Activated CD8-positive, alpha-beta T cell treated with anti-CD3 and anti-CD28 coated beads, Interleukin-2, amount 10 ng/mL, durations not matched to agents 7 days and 5 days (primary cell): ENCODE results near the gene TUBA4B. TPM values are rescaled to one million over a fixed set of nuclear protein-coding genes. Genes with fewer than 3 reads are reported as not detected.
"Not testable (repeated sequence)": the region's sequence is repeated elsewhere in the genome, so short reads cannot be mapped to it uniquely, and the experiment has no call there.

Source experiments
- ATAC-seq: fragments of 150-1000 bp; cut with Tn5 transposase; one replicate; pipeline ENCODE4 v1.10.0; 2021; ENCODE audit warnings: moderate library complexity
- CTCF ChIA-PET: fragments of 350-600 bp; sonication (Branson Sonifier 250); formaldehyde crosslinking; loops from one replicate; lab custom pipeline; 2021; ENCODE audit warnings: antibody characterized with exemption; lab: Charles Lee
- POLR2A ChIA-PET: fragments of 350-600 bp; sonication (Branson Sonifier 250); formaldehyde crosslinking; loops from one replicate; lab custom pipeline; 2021; ENCODE audit warnings: antibody characterized with exemption; lab: Charles Lee
- DNase-seq: peaks from one replicate; pipeline ENCODE4 v3.0.0-alpha.2; 2020
- H3K27ac Mint-ChIP-seq: one replicate; pipeline ENCODE4 v1.8.0; 2021; ENCODE audit warnings: mild to moderate bottlenecking, mixed read lengths
- H3K27me3 Mint-ChIP-seq: one replicate; pipeline ENCODE4 v1.8.0; 2021; ENCODE audit warnings: low read depth, mixed read lengths
- H3K36me3 Mint-ChIP-seq: one replicate; pipeline ENCODE4 v1.8.0; 2021; ENCODE audit warnings: low read depth, mixed read lengths
- H3K4me1 Mint-ChIP-seq: one replicate; pipeline ENCODE4 v1.8.0; 2021; ENCODE audit warnings: low read depth, mixed read lengths
- H3K4me3 Mint-ChIP-seq: one replicate; pipeline ENCODE4 v1.8.0; 2021; ENCODE audit warnings: mild to moderate bottlenecking, mixed read lengths
- H3K9me3 Mint-ChIP-seq: one replicate; pipeline ENCODE4 v1.8.0; 2022; ENCODE audit warnings: mixed read lengths; ENCODE audit not compliant: insufficient read depth
- total RNA-seq, 2 experiments: library from RNA; stranded (reverse); gene quantifications; one replicate each; pipeline ENCODE4 v1.2.3, GENCODE V29; 2021

The TUBA4B gene
- total RNA-seq, 2 experiments from 2014 or later = not detected

DNA sequence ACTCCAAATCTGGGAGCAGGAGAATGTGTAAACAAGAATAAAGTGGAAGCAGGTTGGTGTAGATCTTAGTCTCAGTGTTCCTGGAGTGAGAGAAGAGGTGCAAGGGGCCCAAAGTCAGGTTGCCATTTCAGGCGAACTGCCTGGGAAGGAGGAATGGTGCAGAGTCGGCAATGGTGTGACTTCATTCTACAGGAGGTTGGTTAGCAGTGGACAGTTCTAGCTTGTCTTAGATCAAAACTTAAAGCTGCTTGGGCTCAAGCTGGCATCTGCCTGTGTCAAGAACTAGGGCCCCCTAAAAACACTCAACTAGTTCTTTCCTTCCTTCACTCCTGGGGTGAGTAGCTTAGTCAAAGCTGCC lies 4.2 kb upstream of the TUBA4B start:
- no peaks in the 10 kb centered on the region for H3K27me3 Mint-ChIP-seq
- H3K4me1 Mint-ChIP-seq = peaks cover 77% of the 10 kb centered on the region
- DNase-seq (no peak), ATAC-seq (no peak)
- H3K4me3 Mint-ChIP-seq = peak overlapping the region; percentile 99
- ChIA-PET POLR2A (interaction anchor here (0.8 to 3.6 kb wide), 10 partner anchors 10 to 72 kb away, joined by 3 to 30 read pairs (median 6); partner anchors contain the start of genes ABCB6, ANKZF1, ATG9A and CNPPD1), CTCF (interaction anchor here (0.9 to 6.3 kb wide), 13 partner anchors 10 to 89 kb away, joined by 3 to 65 read pairs (median 5); partner anchors contain the start of genes ANKZF1, ATG9A, DNAJB2 and SLC23A3)
- peak overlapping the region; percentile 100 for H3K27ac Mint-ChIP-seq
- no peaks in the 10 kb centered on the region for H3K9me3 Mint-ChIP-seq
- H3K36me3 Mint-ChIP-seq = peaks cover 71% of the 10 kb centered on the region

DNA sequence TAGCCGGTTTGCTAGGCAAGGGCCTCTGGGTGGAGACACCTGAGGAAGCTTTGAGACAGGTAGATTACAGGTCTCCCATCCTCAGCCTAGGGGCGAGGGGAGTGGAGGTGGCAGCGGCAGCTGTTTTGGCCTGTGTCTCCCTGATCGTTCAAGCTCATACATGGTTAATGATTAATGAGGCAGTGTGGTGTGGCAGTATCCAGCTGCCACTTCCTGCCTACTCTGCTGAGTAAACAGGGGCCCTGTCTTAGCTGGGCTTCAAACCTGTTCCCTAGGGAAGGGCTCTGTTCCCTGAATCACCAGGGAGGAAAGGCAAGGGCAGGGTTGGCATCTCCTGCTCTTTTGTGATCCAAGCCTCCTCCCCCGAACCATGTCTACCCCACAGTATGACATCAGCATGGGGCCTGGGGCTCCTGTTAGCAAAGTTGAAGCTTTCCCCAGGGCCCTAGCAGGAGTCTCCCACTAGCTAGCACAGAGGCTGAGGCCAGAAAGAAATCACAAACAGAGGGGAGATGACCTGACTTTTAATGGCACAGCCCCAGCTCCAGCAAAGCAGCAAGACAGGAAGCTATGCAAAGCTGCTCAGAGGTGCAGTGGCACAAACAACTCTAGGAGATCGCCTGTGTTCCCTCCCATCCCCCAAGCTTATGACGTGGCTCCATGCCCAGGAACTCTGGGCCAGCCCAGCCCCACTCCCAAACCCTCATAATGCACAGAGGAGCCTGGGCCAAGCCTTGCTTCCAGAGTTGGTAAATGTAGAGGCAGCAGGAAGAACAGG lies 3.7 kb upstream of the TUBA4B start:
- H3K36me3 Mint-ChIP-seq = peaks cover 71% of the 10 kb centered on the region
- CTCF ChIA-PET = interaction anchor here (0.9 to 6.3 kb wide), 12 partner anchors 10 to 539 kb away, joined by 3 to 65 read pairs (median 5); partner anchors contain the start of genes ANKZF1, ATG9A, DNAJB2 and SLC23A3

DNA sequence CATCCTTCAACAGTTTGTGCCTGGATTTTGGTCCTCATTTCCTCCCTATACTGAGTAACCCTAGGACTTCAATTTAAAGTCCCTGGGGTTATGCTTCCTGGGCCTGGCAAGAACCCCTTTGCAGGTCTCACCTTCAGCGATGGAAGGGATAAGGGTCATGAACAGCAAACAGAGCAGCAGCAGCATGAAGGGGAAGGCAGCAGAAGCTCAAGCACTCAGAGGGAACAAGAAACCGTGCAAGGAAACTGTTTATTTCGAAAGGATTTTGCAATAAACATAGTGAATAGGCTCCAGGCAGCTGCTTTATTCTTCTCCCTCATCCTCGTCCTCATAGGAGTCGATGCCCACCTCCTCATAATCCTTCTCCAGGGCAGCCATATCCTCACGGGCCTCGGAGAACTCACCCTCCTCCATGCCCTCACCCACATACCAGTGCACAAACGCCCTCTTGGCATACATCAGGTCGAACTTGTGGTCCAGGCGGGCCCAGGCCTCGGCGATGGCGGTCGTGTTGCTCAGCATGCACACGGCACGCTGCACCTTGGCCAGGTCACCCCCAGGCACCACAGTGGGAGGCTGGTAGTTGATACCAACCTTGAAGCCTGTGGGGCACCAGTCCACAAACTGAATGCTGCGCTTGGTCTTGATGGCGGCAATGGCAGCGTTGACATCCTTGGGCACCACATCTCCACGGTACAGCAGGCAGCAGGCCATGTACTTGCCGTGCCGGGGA lies 2.8 kb upstream of the TUBA4B start:
- Mint-ChIP-seq H3K27ac (peak overlapping the region; percentile 100), H3K9me3 (no peaks in the 10 kb centered on the region), H3K4me1 (peaks cover 75% of the 10 kb centered on the region), H3K4me3 (peak overlapping the region; percentile 99), H3K36me3 (peaks cover 71% of the 10 kb centered on the region), H3K27me3 (no peaks in the 10 kb centered on the region)
- ATAC-seq (no peak), DNase-seq (peak; percentile 34)
- ChIA-PET POLR2A (interaction anchor here (0.6 to 3.6 kb wide), 9 partner anchors 10 to 90 kb away, joined by 3 to 30 read pairs (median 3); partner anchors contain the start of genes ANKZF1, ATG9A, CNPPD1 and DNAJB2), CTCF (interaction anchor here (0.7 to 6.3 kb wide), 9 partner anchors 11 to 540 kb away, joined by 3 to 65 read pairs (median 6); partner anchors contain the start of genes ANKZF1, ATG9A and DNAJB2)

More for the DNA sequence above, 3.7 kb upstream of the TUBA4B start:
- peak overlapping the region; percentile 100 for H3K27ac Mint-ChIP-seq
- ATAC-seq (no peak), DNase-seq (peak; percentile 63)
- peak overlapping the region; percentile 99 for H3K4me3 Mint-ChIP-seq
- POLR2A ChIA-PET = interaction anchor here (0.6 to 3.6 kb wide), 12 partner anchors 10 to 90 kb away, joined by 3 to 30 read pairs (median 4); partner anchors contain the start of genes ABCB6, ANKZF1, ATG9A and CNPPD1
- no peaks in the 10 kb centered on the region for H3K9me3 Mint-ChIP-seq
- no peaks in the 10 kb centered on the region for H3K27me3 Mint-ChIP-seq
- H3K4me1 Mint-ChIP-seq = peaks cover 73% of the 10 kb centered on the region

- H3K27me3 Mint-ChIP-seq = no peaks in the 10 kb centered on the region
- POLR2A ChIA-PET = interaction anchor here (0.7 to 4.6 kb wide), 5 partner anchors 10 to 75 kb away, joined by 3 to 77 read pairs (median 8); partner anchors contain the start of genes ANKZF1, ATG9A, CNPPD1 and DNAJB2
- H3K9me3 Mint-ChIP-seq = no peaks in the 10 kb centered on the region
- H3K36me3 Mint-ChIP-seq = peaks cover 63% of the 10 kb centered on the region
- CTCF ChIA-PET = interaction anchor here (0.8 to 6.2 kb wide), 6 partner anchors 22 to 81 kb away, joined by 3 to 79 read pairs (median 10); partner anchors contain the start of genes ANKZF1, ATG9A, DNAJB2 and SLC23A3
- H3K4me1 Mint-ChIP-seq = peaks cover 67% of the 10 kb centered on the region
- H3K27ac Mint-ChIP-seq = peak overlapping the region; percentile 100
- peak overlapping the region; percentile 99 for H3K4me3 Mint-ChIP-seq
- no peak for DNase-seq
- ATAC-seq = no peak
Observed at GRCh38 chr2:219251656-219252055, 1.4 kb upstream of the TUBA4B start.

GRCh38 chr2:219252084-219252483 lies 959 bp upstream of the TUBA4B start:
- ChIA-PET POLR2A (interaction anchor here (0.7 to 4.6 kb wide), 13 partner anchors 10 to 75 kb away, joined by 3 to 77 read pairs (median 6); partner anchors contain the start of genes ABCB6, ANKZF1, ATG9A and CNPPD1), CTCF (interaction anchor here (0.9 to 6.2 kb wide), 7 partner anchors 22 to 93 kb away, joined by 4 to 79 read pairs (median 10); partner anchors contain the start of genes ANKZF1, ATG9A, DNAJB2 and SLC23A3)
- Mint-ChIP-seq H3K36me3 (peaks cover 58% of the 10 kb centered on the region), H3K4me1 (peaks cover 63% of the 10 kb centered on the region), H3K9me3 (no peaks in the 10 kb centered on the region), H3K27me3 (no peaks in the 10 kb centered on the region), H3K27ac (peak overlapping the region; percentile 100), H3K4me3 (peak overlapping the region; percentile 99)
- ATAC-seq (no peak), DNase-seq (peak; percentile 46)

GRCh38 chr2:219252570-219252899 lies 508 bp upstream of the TUBA4B start:
- ChIA-PET POLR2A (interaction anchor here (0.7 to 4.6 kb wide), 17 partner anchors 7 to 80 kb away, joined by 3 to 77 read pairs (median 6); partner anchors contain the start of genes ABCB6, ANKZF1, ATG9A and CNPPD1), CTCF (interaction anchor here (0.9 to 6.2 kb wide), 7 partner anchors 23 to 93 kb away, joined by 3 to 79 read pairs (median 10); partner anchors contain the start of genes ANKZF1, ATG9A, DNAJB2 and SLC23A3)
- H3K9me3 Mint-ChIP-seq = no peaks in the 10 kb centered on the region
- ATAC-seq (peak; percentile 2), DNase-seq (no peak)
- peaks cover 54% of the 10 kb centered on the region for H3K36me3 Mint-ChIP-seq
- peak overlapping the region; percentile 100 for H3K27ac Mint-ChIP-seq
- H3K27me3 Mint-ChIP-seq = no peaks in the 10 kb centered on the region
- H3K4me3 Mint-ChIP-seq = peak overlapping the region; percentile 99
- H3K4me1 Mint-ChIP-seq = peaks cover 58% of the 10 kb centered on the region

- H3K36me3 Mint-ChIP-seq = peaks cover 40% of the 10 kb centered on the region
- CTCF ChIA-PET = interaction anchor here (0.9 to 6.2 kb wide), 17 partner anchors 9 to 95 kb away, joined by 3 to 79 read pairs (median 6); partner anchors contain the start of genes ABCB6, ANKZF1, ATG9A and DNAJB2
- no peaks in the 10 kb centered on the region for H3K27me3 Mint-ChIP-seq
- peak within 1 kb of the TSS; percentile 100 for H3K27ac Mint-ChIP-seq
- H3K4me3 Mint-ChIP-seq = peak within 1 kb of the TSS; percentile 99
- ATAC-seq = peak; percentile 80
- POLR2A ChIA-PET = interaction anchor here (0.6 to 4.6 kb wide), 25 partner anchors 8 to 847 kb away, joined by 3 to 77 read pairs (median 5); partner anchors contain the start of genes ABCB6, ANKZF1, ATG9A and CNPPD1
- H3K4me1 Mint-ChIP-seq = peaks cover 44% of the 10 kb centered on the region
- no peaks in the 10 kb centered on the region for H3K9me3 Mint-ChIP-seq
- DNase-seq = peak; percentile 91
Observed at GRCh38 chr2:219253753-219254589, 928 bp downstream of the TUBA4B start, which contains the start of gene TUBA4A. TSS of gene TUBA4A (minus strand) at chr2:219253918. CDS start at chr2:219253858, 60 bp downstream.

DNA sequence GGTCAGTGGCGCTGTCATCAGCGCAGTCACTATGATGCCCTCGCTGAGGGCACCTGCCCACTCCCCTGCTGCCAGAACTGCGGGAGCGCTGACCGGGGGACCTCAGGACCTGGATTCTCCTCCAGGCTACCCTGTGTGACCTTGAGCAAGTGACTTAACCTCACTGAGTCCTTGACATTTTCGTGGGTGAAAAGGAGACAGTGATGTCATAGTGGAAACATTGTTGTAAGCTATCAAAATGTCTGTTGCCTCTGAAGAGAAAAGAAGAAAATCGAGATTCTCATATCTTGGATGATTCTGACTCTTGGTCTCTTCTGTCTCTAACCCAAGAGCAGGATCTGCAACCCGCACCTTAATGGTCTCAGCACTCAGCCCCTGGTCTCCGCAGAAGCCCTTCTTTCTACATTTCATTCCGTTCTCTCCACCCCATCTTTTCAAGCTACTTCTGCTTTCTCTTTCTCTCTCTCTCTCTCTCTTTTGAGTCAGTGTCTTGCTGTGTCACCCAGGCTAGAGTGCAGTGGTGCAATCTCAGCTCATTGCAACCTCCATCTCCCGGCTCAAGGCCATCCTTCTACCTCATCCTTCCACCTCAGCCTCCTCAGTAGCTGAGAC lies 1.7 kb downstream of the TUBA4B start:
- ChIA-PET CTCF (interaction anchor here (0.6 to 6.2 kb wide), 20 partner anchors 9 to 96 kb away, joined by 3 to 79 read pairs (median 5); partner anchors contain the start of genes ABCB6, ANKZF1, ATG9A and DNAJB2), POLR2A (interaction anchor here (0.6 to 4.6 kb wide), 18 partner anchors 9 to 848 kb away, joined by 3 to 77 read pairs (median 6); partner anchors contain the start of genes ABCB6, ANKZF1, ATG9A and CNPPD1)
- Mint-ChIP-seq H3K36me3 (peaks cover 32% of the 10 kb centered on the region), H3K9me3 (no peaks in the 10 kb centered on the region), H3K27ac (peak overlapping the region; percentile 87), H3K4me1 (peaks cover 37% of the 10 kb centered on the region), H3K4me3 (peak overlapping the region; percentile 99), H3K27me3 (peaks cover 5% of the 10 kb centered on the region)
- DNase-seq = peak; percentile 50
- ATAC-seq = peak; percentile 12

DNA sequence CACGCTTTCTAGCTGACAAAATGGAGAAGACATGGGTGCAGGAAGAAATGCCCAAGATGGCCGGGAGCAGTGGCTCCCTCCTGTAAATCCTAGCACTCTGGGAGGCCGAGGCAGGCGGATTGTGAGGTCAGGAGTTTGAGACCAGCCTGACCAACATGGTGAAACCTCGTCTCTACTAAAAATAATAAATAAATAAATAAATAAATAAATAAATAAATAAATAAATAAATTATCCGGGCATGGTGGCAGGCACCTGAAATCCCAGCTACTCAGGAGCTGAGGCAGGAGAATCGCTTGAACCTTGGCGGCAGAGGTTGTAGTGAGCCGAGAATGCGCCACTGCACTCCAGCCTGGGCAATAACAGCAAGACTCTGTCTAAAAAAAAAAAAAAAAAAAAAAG lies 5.9 kb downstream of the TUBA4B start:
- ChIA-PET POLR2A (interaction anchor here (0.8 to 1.0 kb wide), 2 partner anchors 11 to 14 kb away, joined by 3 read pairs; partner anchors contain the start of genes GLB1L and STK16), CTCF (interaction anchor here (1.1 to 5.8 kb wide), 4 partner anchors 18 to 88 kb away, joined by 4 to 60 read pairs (median 6); partner anchors contain the start of gene DNAJB2)
- Mint-ChIP-seq H3K4me1 (peaks cover 12% of the 10 kb centered on the region), H3K27me3 (peaks cover 15% of the 10 kb centered on the region)
- H3K4me3 Mint-ChIP-seq, H3K36me3 Mint-ChIP-seq, H3K9me3 Mint-ChIP-seq, ATAC-seq, H3K27ac Mint-ChIP-seq, DNase-seq: not testable (repeated sequence)
